Measurements from ENCODE around the gene LIPF. TPM values are rescaled to one million over a fixed set of nuclear protein-coding genes. Genes with fewer than 3 reads are reported as not detected.

The LIPF gene
- total RNA-seq (ENCODE audit: low replicate concordance) = 19.6 TPM in 1 of 2 replicates, not detected in the other
- long read RNA-seq = 0 reads

- Mint-ChIP-seq H3K27me3 (no peaks in the 10 kb centered on the region), H3K4me1 (ENCODE audit: unreplicated experiment) (no peaks in the 10 kb centered on the region), H3K27ac (no peak within 1 kb of the TSS), H3K36me3 (no peaks in the 10 kb centered on the region), H3K4me3 (no peak within 1 kb of the TSS), H3K9me3 (no peaks in the 10 kb centered on the region)
- DNase-seq (ENCODE audit: extremely low spot score, unreplicated experiment) = no peak
- TF ChIP-seq CTCF (conservative IDR thresholded peaks at IDR 0.05) = no peak
These were observed at the start of gene LIPF for GRCh38 chr10:88664142-88664541. LIPF (plus strand) TSS chr10:88664442; CDS start chr10:88667298, 2,856 bp downstream.

- H3K9me3 Mint-ChIP-seq = no peaks in the 10 kb centered on the region
These were observed 47.8 kb upstream of the LIPF start for GRCh38 chr10:88616250-88616977.

GRCh38 chr10:88617772-88618300 is 46.4 kb upstream of the LIPF start:
- Mint-ChIP-seq H3K4me1 (ENCODE audit: unreplicated experiment) (no peaks in the 10 kb centered on the region), H3K36me3 (no peaks in the 10 kb centered on the region), H3K4me3 (no peak overlapping the region), H3K27ac (no peak overlapping the region), H3K27me3 (no peaks in the 10 kb centered on the region), H3K9me3 (no peaks in the 10 kb centered on the region)
- no peak for DNase-seq (ENCODE audit: extremely low spot score, unreplicated experiment)
- no peak for TF ChIP-seq CTCF (conservative IDR thresholded peaks at IDR 0.05)

More at GRCh38 chr10:88616250-88616977, 47.8 kb upstream of the LIPF start:
- Mint-ChIP-seq H3K4me1 (ENCODE audit: unreplicated experiment) (no peaks in the 10 kb centered on the region), H3K27ac (no peak overlapping the region), H3K27me3 (no peaks in the 10 kb centered on the region), H3K36me3 (no peaks in the 10 kb centered on the region), H3K4me3 (no peak overlapping the region)
- no peak for DNase-seq (ENCODE audit: extremely low spot score, unreplicated experiment)
- TF ChIP-seq CTCF (conservative IDR thresholded peaks at IDR 0.05) = no peak

GRCh38 chr10:88618496-88618895 is 45.7 kb upstream of the LIPF start:
- Mint-ChIP-seq H3K36me3 (no peaks in the 10 kb centered on the region), H3K9me3 (no peaks in the 10 kb centered on the region), H3K4me3 (no peak overlapping the region), H3K27me3 (no peaks in the 10 kb centered on the region), H3K27ac (no peak overlapping the region), H3K4me1 (ENCODE audit: unreplicated experiment) (no peaks in the 10 kb centered on the region)
- no peak for TF ChIP-seq CTCF (conservative IDR thresholded peaks at IDR 0.05)
- DNase-seq (ENCODE audit: extremely low spot score, unreplicated experiment) = no peak

GRCh38 chr10:88620441-88620840 is 43.8 kb upstream of the LIPF start:
- no peak overlapping the region for H3K4me3 Mint-ChIP-seq

More at GRCh38 chr10:88620441-88620840, 43.8 kb upstream of the LIPF start:
- no peak for DNase-seq (ENCODE audit: extremely low spot score, unreplicated experiment)
- TF ChIP-seq CTCF (conservative IDR thresholded peaks at IDR 0.05) = no peak
- Mint-ChIP-seq H3K4me1 (ENCODE audit: unreplicated experiment) (no peaks in the 10 kb centered on the region), H3K36me3 (no peaks in the 10 kb centered on the region), H3K27me3 (no peaks in the 10 kb centered on the region), H3K9me3 (no peaks in the 10 kb centered on the region), H3K27ac (no peak overlapping the region)
